Ectodermal cell (in vitro differentiated cells): ENCODE results near the gene TMEM41B.
A peak's percentile ranks its signal among the peaks of the same experiment; 100 is the strongest.
"Not testable (repeated sequence)": the region's sequence is repeated elsewhere in the genome, so short reads cannot be mapped to it uniquely, and the experiment has no call there.

ENCODE experiments used
- H3K27ac ChIP-seq: 2 replicates; pipeline ENCODE4 v1.7.0; 2013; ENCODE audit warnings: mild to moderate bottlenecking, low read depth, low read length; ENCODE audit not compliant: insufficient read depth, poor library complexity, severe bottlenecking
- H3K27me3 ChIP-seq: 2 replicates; pipeline ENCODE4 v1.7.0; 2013; ENCODE audit warnings: mild to moderate bottlenecking, low read length; ENCODE audit not compliant: insufficient read depth, control insufficient read depth, poor library complexity, severe bottlenecking
- H3K36me3 ChIP-seq: one replicate; pipeline ENCODE4 v1.7.0; 2013; ENCODE audit warnings: low read length; ENCODE audit not compliant: control insufficient read depth, insufficient read depth
- H3K4me1 ChIP-seq: one replicate; pipeline ENCODE4 v1.7.0; 2013; ENCODE audit warnings: low read length; ENCODE audit not compliant: control insufficient read depth, insufficient read depth
- H3K4me3 ChIP-seq: 2 replicates; pipeline ENCODE4 v1.7.0; 2013; ENCODE audit warnings: low read depth, low read length, control low read depth; ENCODE audit not compliant: insufficient read depth
- H3K9me3 ChIP-seq: 2 replicates; pipeline ENCODE4 v1.7.0; 2013; ENCODE audit warnings: mild to moderate bottlenecking, low read length, moderate library complexity; ENCODE audit not compliant: control insufficient read depth
- WGBS, 2 experiments: methylation state at CpG; one replicate each; pipeline ENCODE4 v1.1.7; 2013; ENCODE audit warnings: missing lambda C conversion rate in 2 of 2; 5-methylcytosine and 5-hydroxymethylcytosine counted together

Gene TMEM41B

GRCh38 chr11:9273376-9274336 lies 40.7 kb downstream of the TMEM41B start:
- Histone ChIP-seq H3K4me1 (no peaks in the 10 kb centered on the region), H3K9me3 (no peaks in the 10 kb centered on the region)
- 92 to 96% methylated on average over 15 of the region's 15 CpGs for WGBS, 2 experiments

DNA sequence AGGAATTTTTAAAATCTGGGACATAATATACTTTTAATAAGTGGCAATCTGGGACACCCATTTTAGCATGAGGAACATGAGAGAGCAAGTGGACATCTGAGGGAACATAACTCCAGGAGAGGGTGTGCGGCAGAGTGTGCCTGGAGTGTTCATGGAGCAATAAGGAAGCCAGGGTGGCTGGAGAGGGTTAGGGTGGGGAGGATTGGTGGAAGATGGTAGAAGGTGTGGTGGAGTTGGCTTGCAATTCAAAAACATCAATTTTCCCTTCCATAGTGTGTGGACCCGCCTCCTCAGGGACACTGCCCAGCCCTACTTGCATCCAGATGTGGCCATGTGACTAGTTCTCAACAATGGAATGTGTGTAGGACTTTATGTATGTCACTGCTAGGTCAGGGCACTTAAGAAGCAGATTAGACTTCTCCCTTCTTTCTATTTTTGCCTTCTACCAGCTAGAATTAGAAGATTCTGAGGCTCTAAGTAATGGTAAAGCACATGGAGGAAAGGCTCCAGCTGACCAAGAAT lies 44.8 kb downstream of the TMEM41B start:
- no peaks in the 10 kb centered on the region for H3K27me3 ChIP-seq
- no peaks in the 10 kb centered on the region for H3K4me1 ChIP-seq
- no peak overlapping the region for H3K4me3 ChIP-seq
- no peak overlapping the region for H3K27ac ChIP-seq
- H3K36me3 ChIP-seq: no peaks in the 10 kb centered on the region
- H3K9me3 ChIP-seq: no peaks in the 10 kb centered on the region
- WGBS, 2 experiments: 88 to 91% methylated on average over 2 of the region's 2 CpGs

More at GRCh38 chr11:9273376-9274336, 40.7 kb downstream of the TMEM41B start:
- Histone ChIP-seq H3K36me3 (no peaks in the 10 kb centered on the region), H3K27ac (no peak overlapping the region), H3K4me3 (no peak overlapping the region), H3K27me3 (no peaks in the 10 kb centered on the region)

DNA sequence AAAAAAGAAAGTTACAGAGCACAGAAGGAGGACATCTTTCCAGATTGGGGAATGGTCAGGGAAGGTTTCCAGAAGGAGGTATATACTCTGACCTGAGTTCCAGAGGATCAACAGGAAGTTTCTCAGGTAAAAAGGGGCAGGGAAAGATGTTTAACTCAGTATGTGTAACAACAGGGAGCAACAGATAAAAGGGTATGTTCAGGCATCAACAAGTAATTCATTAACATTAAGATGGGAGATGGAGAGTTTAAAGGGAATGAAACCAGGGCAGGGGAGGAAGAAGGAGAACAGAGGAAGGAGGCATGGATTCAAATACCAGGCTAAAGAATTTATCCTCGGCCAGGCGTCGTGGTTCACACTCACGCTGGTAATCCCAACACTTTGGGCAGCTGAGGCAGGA lies 46.7 kb downstream of the TMEM41B start:
- H3K36me3 ChIP-seq: no peaks in the 10 kb centered on the region
- no peak overlapping the region for H3K4me3 ChIP-seq
- H3K4me1 ChIP-seq: no peaks in the 10 kb centered on the region
- H3K27me3 ChIP-seq: no peaks in the 10 kb centered on the region
- no peak overlapping the region for H3K27ac ChIP-seq
- H3K9me3 ChIP-seq: no peaks in the 10 kb centered on the region
- 73 to 75% methylated on average over 4 of the region's 4 CpGs for WGBS, 2 experiments

DNA sequence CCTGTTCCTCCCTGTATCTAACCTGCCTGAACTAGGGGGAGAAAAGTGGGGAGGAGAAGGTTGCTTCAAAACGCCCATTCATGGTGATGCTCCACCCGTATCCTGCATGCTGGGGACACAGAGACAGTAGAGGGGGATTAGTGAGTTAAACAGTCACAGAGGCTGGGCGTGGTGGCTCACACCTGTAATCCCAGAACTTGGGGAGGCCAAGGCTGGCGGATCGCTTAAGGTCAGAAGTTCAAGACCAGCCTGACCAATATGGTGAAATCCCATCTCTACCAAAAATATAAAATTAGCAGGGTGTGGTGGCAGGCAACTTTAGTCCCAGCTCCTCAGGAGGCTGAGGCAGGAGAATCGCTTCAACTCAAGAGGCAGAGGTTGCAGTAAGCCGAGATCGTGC lies 47.5 kb downstream of the TMEM41B start:
- Histone ChIP-seq H3K4me3 (no peak overlapping the region), H3K27ac (no peak overlapping the region), H3K36me3 (no peaks in the 10 kb centered on the region), H3K4me1 (no peaks in the 10 kb centered on the region), H3K9me3 (no peaks in the 10 kb centered on the region), H3K27me3 (no peaks in the 10 kb centered on the region)
- WGBS, 2 experiments: 94 to 97% methylated on average over 8 of the region's 8 CpGs

GRCh38 chr11:9266132-9266736 lies 48.2 kb downstream of the TMEM41B start:
- 89 to 91% methylated on average over 13 of the region's 13 CpGs for WGBS, 2 experiments
- Histone ChIP-seq H3K4me1 (no peaks in the 10 kb centered on the region), H3K9me3 (no peaks in the 10 kb centered on the region), H3K4me3 (no peak overlapping the region), H3K36me3 (no peaks in the 10 kb centered on the region), H3K27ac (no peak overlapping the region), H3K27me3 (no peaks in the 10 kb centered on the region)

DNA sequence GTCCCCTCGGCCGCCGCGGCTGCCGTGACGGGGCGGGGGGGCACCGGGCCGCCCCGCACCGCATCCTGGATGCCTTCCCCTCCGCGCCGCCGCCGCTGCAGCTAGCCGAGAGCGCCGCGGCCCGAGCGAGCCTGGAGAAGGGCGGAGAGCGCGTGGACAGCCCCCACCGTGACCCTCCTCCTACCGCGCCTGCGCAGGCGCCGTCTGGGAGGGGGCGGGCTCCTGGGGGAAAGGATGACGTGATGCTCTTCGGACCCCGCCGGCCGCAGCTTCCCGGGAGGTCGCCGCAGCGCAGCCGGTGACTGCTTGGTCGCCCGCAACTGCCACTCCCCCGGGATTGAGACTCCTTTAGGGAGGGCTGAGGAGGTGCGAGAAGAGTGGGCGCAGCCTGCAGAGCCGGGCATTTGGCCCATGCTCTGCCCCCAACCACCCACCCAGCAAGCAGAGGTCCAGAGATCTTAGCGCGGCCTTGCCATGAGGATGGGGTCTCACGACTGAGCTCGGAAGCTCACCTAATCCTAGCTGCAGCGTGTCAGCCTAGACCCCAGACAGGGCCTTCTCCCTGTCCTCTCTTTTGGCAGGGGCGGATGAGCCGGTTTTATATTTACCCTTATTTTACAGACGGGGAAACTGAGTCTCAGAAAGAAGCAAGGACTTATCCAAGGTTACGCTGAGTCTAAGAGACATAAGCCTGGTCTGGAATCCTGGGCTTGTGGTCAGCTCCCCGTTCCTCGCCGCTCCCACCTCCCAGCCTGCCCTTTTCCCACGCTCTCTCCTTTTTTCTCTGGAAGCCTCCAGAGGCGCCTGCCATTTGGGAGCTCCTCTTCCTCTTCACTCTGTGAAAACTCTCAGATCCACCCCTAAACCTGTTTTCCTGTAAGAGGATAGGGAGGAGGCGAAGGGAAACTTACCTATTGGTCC lies 48.9 kb downstream of the TMEM41B start, which contains the start of gene DENND5A:
TSS of gene DENND5A (minus strand) at position 140 of the 921 bp plus-strand sequence. CDS start 281 bp downstream, outside the sequence.
- Histone ChIP-seq H3K36me3 (no peaks in the 10 kb centered on the region), H3K9me3 (no peaks in the 10 kb centered on the region), H3K27me3 (no peaks in the 10 kb centered on the region), H3K4me3 (peak within 1 kb of the TSS; percentile 92), H3K27ac (peak within 1 kb of the TSS; percentile 55), H3K4me1 (no peaks in the 10 kb centered on the region)
- 6% methylated on average over 63 of the region's 63 CpGs for WGBS, 2 experiments

GRCh38 chr11:9264316-9265210 lies 49.8 kb downstream of the TMEM41B start:
- H3K27me3 ChIP-seq: no peaks in the 10 kb centered on the region
- H3K36me3 ChIP-seq: no peaks in the 10 kb centered on the region
- H3K27ac ChIP-seq: peak overlapping the region; percentile 55
- 0% methylated on average over 76 of the region's 76 CpGs for WGBS, 2 experiments
- H3K4me1 ChIP-seq: no peaks in the 10 kb centered on the region
- no peaks in the 10 kb centered on the region for H3K9me3 ChIP-seq
- H3K4me3 ChIP-seq: peak overlapping the region; percentile 92

DNA sequence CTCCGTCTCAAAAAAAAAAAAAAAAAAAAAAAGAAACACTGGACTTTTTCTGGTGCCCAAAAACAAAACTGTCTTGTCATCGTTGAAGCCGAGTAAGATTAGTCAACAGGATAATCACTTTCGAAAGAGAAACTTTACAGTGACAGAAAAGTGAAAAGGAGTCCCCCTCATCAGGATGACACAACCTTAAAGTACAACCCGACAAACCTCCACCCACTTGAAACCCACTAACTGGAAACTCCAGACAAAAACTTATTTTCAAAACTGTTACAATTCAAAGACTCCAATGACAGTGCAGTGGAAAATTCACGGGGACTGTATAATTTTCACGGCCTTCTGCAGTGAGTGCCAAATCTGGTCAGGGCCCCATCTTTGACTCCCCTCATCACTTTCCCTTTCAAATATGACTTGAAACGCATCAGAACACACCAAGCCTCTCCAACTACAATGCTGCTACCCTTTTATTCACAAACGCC lies 50.5 kb downstream of the TMEM41B start:
- H3K4me3 ChIP-seq: peak overlapping the region; percentile 92
- H3K27ac ChIP-seq: peak overlapping the region; percentile 36
- no peaks in the 10 kb centered on the region for H3K27me3 ChIP-seq
- no peaks in the 10 kb centered on the region for H3K9me3 ChIP-seq
- 40 to 48% methylated on average over 9 of the region's 9 CpGs for WGBS, 2 experiments
- H3K36me3 ChIP-seq: no peaks in the 10 kb centered on the region
- H3K4me1 ChIP-seq: no peaks in the 10 kb centered on the region

GRCh38 chr11:9260838-9261146 lies 53.6 kb downstream of the TMEM41B start:
- not testable (repeated sequence) for H3K36me3 ChIP-seq, H3K27me3 ChIP-seq, H3K9me3 ChIP-seq, H3K27ac ChIP-seq, H3K4me1 ChIP-seq, H3K4me3 ChIP-seq
- whole genome bisulfite sequencing, 2 experiments: 90 to 92% methylated on average over 2 of the region's 2 CpGs
